Peyer's patch (tissue), 4 donors: ENCODE measurements around the gene CHST11.

Experiments
- CTCF ChIP-seq, 6 experiments: fragments of 450-650 bp in 4 of 6; fragments of 200-600 bp in 2 of 6; sonication (generic) in 1 of 6; IDR thresholded peaks; one replicate each; pipeline ENCODE4 v1.5.1; 2017 to 2019; ENCODE audit warnings: antibody characterized with exemption in 6 of 6, mild to moderate bottlenecking in 3 of 6, moderate library complexity in 1 of 6
- POLR2A ChIP-seq, 2 donors: fragments of 450-650 bp; IDR thresholded peaks; one replicate each; pipeline ENCODE4 v1.5.1; 2017; ENCODE audit warnings: antibody characterized with exemption in 2 of 2, mild to moderate bottlenecking in 2 of 2, moderate library complexity in 2 of 2

- TF ChIP-seq CTCF (IDR thresholded peaks at IDR 0.05) = no peak
- no peak for TF ChIP-seq POLR2A (IDR thresholded peaks at IDR 0.05)
Observed at GRCh38 chr12:104712968-104713367, 256.2 kb downstream of the CHST11 start.
